ENCODE measurements around the gene SPON2. TPM values are rescaled to one million over a fixed set of nuclear protein-coding genes. Genes with fewer than 3 reads are reported as not detected.

SPON2 gene
- total RNA-seq, 2 experiments from 2014 or later = 12.8 to 15.7 TPM

DNA sequence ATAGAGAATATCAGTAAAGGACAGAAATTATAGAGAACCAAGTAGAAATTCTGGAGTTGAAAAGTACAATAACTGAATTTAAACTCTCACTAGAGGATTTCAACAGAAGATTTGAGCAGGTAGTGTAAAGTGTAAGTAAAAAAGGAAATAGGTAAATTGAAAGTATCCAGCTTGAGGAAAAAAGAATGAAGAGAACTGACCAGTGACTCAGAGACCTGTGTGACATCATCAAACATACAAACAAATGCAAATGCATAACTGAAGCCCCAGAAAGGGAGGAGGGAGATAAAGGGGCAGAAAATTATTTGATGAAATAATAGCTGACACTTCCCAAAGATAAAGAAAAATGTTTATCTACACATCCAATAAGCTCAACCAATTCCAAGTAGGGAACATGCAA, 8.3 kb upstream of the SPON2 start:
- H3K36me3 Mint-ChIP-seq (ENCODE audit: low read depth) = peaks cover 12% of the 10 kb centered on the region
- peaks cover 5% of the 10 kb centered on the region for H3K9me3 Mint-ChIP-seq
- H3K27ac ChIP-seq (ENCODE audit: low read depth in 1 of 2, low read length in 2 of 2) = no peak overlapping the region
- ATAC-seq (ENCODE audit: poor library complexity) (no peak), DNase-seq (no peak)
- peaks cover 10% of the 10 kb centered on the region for H3K4me1 Mint-ChIP-seq (ENCODE audit: low read depth)
- TF ChIP-seq, protein P1, sequence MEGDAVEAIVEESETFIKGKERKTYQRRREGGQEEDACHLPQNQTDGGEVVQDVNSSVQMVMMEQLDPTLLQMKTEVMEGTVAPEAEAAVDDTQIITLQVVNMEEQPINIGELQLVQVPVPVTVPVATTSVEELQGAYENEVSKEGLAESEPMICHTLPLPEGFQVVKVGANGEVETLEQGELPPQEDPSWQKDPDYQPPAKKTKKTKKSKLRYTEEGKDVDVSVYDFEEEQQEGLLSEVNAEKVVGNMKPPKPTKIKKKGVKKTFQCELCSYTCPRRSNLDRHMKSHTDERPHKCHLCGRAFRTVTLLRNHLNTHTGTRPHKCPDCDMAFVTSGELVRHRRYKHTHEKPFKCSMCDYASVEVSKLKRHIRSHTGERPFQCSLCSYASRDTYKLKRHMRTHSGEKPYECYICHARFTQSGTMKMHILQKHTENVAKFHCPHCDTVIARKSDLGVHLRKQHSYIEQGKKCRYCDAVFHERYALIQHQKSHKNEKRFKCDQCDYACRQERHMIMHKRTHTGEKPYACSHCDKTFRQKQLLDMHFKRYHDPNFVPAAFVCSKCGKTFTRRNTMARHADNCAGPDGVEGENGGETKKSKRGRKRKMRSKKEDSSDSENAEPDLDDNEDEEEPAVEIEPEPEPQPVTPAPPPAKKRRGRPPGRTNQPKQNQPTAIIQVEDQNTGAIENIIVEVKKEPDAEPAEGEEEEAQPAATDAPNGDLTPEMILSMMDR (IDR thresholded peaks at IDR 0.05) = no peak
- no peaks in the 10 kb centered on the region for H3K36me3 ChIP-seq (ENCODE audit: insufficient read depth, low read length)
- ChIA-PET CTCF (interaction anchor here (0.5 kb wide), 1 partner anchor 19 kb away, joined by 3 read pairs; no protein-coding TSS in a partner anchor), POLR2A (no interaction called here)
- no peak overlapping the region for H3K4me3 Mint-ChIP-seq
- no peak overlapping the region for H3K27ac Mint-ChIP-seq
- H3K4me1 ChIP-seq (ENCODE audit: insufficient read depth, low read length) = peaks cover 30% of the 10 kb centered on the region
- no peaks in the 10 kb centered on the region for H3K27me3 ChIP-seq (ENCODE audit: control insufficient read depth in 1 of 2, insufficient read depth in 2 of 2, low read length in 2 of 2)
- intact Hi-C loops (cut with DNase I, micrococcal nuclease) = no loop called here
- H3K27me3 Mint-ChIP-seq = no peaks in the 10 kb centered on the region
- H3K9me3 ChIP-seq (ENCODE audit: control insufficient read depth in 1 of 2, insufficient read depth in 1 of 2, low read length in 2 of 2) = peaks cover 0 to 11% of the 10 kb centered on the region in 2 experiments
- H3K4me3 ChIP-seq (ENCODE audit: low read length) = no peak overlapping the region

DNA sequence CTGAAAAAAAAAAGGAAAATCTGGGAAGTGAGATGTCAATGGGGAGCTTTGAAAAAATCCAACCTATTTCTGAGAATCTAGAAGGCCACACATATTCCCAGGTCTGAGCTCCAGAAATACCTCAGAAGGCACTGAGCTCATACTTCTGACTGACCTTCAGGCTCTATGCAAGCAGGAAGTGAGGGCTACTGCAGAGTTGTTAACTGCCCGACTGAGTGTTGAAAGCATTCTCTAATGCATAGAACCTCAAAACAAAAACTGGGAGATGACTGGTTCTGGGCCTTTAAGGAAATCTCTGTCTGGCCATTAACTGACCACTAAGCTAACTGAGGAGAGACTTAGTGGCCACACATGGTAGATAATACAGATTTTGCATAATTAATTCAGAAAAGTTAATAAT, 7.6 kb upstream of the SPON2 start:
- ChIA-PET CTCF (no interaction called here), POLR2A (no interaction called here)
- Histone ChIP-seq H3K36me3 (ENCODE audit: insufficient read depth, low read length) (no peaks in the 10 kb centered on the region), H3K27ac (ENCODE audit: low read depth in 1 of 2, low read length in 2 of 2) (no peak overlapping the region), H3K27me3 (ENCODE audit: control insufficient read depth in 1 of 2, insufficient read depth in 2 of 2, low read length in 2 of 2) (no peaks in the 10 kb centered on the region), H3K9me3 (ENCODE audit: control insufficient read depth in 1 of 2, insufficient read depth in 1 of 2, low read length in 2 of 2) (peaks cover 0 to 11% of the 10 kb centered on the region in 2 experiments), H3K4me3 (ENCODE audit: low read length) (no peak overlapping the region), H3K4me1 (ENCODE audit: insufficient read depth, low read length) (peaks cover 30% of the 10 kb centered on the region)
- Mint-ChIP-seq H3K36me3 (ENCODE audit: low read depth) (peaks cover 12% of the 10 kb centered on the region), H3K4me3 (no peak overlapping the region), H3K27me3 (no peaks in the 10 kb centered on the region), H3K9me3 (peaks cover 5% of the 10 kb centered on the region), H3K4me1 (ENCODE audit: low read depth) (peaks cover 10% of the 10 kb centered on the region), H3K27ac (no peak overlapping the region)
- intact Hi-C loops (cut with DNase I, micrococcal nuclease) = no loop called here
- ATAC-seq (ENCODE audit: poor library complexity) (no peak), DNase-seq (no peak)
- TF ChIP-seq, protein P1 (IDR thresholded peaks at IDR 0.05) = no peak

DNA sequence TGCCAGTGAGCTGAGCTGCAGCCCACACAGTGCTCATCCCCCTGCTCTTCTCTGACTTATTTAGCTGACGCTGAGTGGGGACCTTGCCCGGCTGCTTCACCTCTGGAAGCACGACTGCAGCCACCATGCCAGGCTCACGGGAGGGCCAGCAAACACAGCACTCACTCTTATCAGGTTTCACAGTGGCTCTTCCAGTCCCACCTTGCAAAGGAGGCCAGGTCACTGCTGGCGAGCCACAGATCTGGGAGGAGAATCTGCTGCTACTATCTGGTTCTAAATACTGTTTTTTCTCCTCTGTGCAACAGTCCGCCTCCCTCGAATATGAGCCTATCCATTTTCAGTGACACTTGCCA, 6.7 kb upstream of the SPON2 start:
- Histone ChIP-seq H3K9me3 (ENCODE audit: control insufficient read depth in 1 of 2, insufficient read depth in 1 of 2, low read length in 2 of 2) (peaks cover 0 to 11% of the 10 kb centered on the region in 2 experiments), H3K36me3 (ENCODE audit: insufficient read depth, low read length) (no peaks in the 10 kb centered on the region), H3K27ac (ENCODE audit: low read depth in 1 of 2, low read length in 2 of 2) (no peak overlapping the region), H3K27me3 (ENCODE audit: control insufficient read depth in 1 of 2, insufficient read depth in 2 of 2, low read length in 2 of 2) (no peaks in the 10 kb centered on the region), H3K4me1 (ENCODE audit: insufficient read depth, low read length) (peaks cover 24% of the 10 kb centered on the region), H3K4me3 (ENCODE audit: low read length) (no peak overlapping the region)
- POLR2A ChIA-PET = no interaction called here
- peaks cover 3% of the 10 kb centered on the region for H3K27me3 Mint-ChIP-seq
- CTCF ChIA-PET = interaction anchor here (0.6 kb wide), 1 partner anchor 396 kb away, joined by 3 read pairs; no protein-coding TSS in a partner anchor
- H3K4me3 Mint-ChIP-seq = no peak overlapping the region
- H3K9me3 Mint-ChIP-seq = peaks cover 5% of the 10 kb centered on the region
- TF ChIP-seq, protein P1 (IDR thresholded peaks at IDR 0.05) = no peak
- intact Hi-C loops (cut with DNase I, micrococcal nuclease) = no loop called here
- H3K27ac Mint-ChIP-seq = no peak overlapping the region
- no peak for DNase-seq
- H3K4me1 Mint-ChIP-seq (ENCODE audit: low read depth) = peaks cover 6% of the 10 kb centered on the region
- peaks cover 12% of the 10 kb centered on the region for H3K36me3 Mint-ChIP-seq (ENCODE audit: low read depth)
- no peak for ATAC-seq (ENCODE audit: poor library complexity)

Measured in CD4-positive, alpha-beta T cell (primary cell).